Colonic mucosa (tissue), 4 donors: Measurements from ENCODE around the gene INTS12. TPM values are rescaled to one million over a fixed set of nuclear protein-coding genes. Genes with fewer than 3 reads are reported as not detected.

Experiments used
- DNase-seq: peaks from one replicate; pipeline ENCODE4 v3.0.0-alpha.2; 2020
- H3K27ac ChIP-seq: fragments of 200-600 bp; one replicate; pipeline ENCODE4 v1.8.0; 2021
- H3K27me3 ChIP-seq: fragments of 200-600 bp; one replicate; pipeline ENCODE4 v1.8.0; 2021
- H3K36me3 ChIP-seq: fragments of 200-600 bp; one replicate; pipeline ENCODE4 v1.8.0; 2021
- H3K4me1 ChIP-seq: fragments of 200-600 bp; one replicate; pipeline ENCODE4 v1.8.0; 2021; ENCODE audit warnings: mild to moderate bottlenecking
- H3K4me3 ChIP-seq: fragments of 200-600 bp; one replicate; pipeline ENCODE4 v1.8.0; 2021
- H3K9ac ChIP-seq, 2 donors: one replicate each; pipeline ENCODE4 v1.7.0; 2013; ENCODE audit warnings: control low read depth in 2 of 2, low read depth in 2 of 2, low read length in 2 of 2
- H3K9me3 ChIP-seq: fragments of 200-600 bp; one replicate; pipeline ENCODE4 v1.8.0; 2021
- CTCF ChIP-seq: fragments of 200-600 bp; IDR thresholded peaks from one replicate; pipeline ENCODE4 v1.8.0; 2022; ENCODE audit warnings: antibody characterized with exemption, mild to moderate bottlenecking
- intact Hi-C: fragments of 100-400 bp; cut with DNase I; formaldehyde crosslinking; loops from one replicate; pipeline ENCODE4 v1.14.1; 2022
- total RNA-seq, 2 donors: library from RNA; stranded (reverse); fragmentation: NEBNext Ultra II Directional in 1 of 2; extraction: Animal tissue kit (Norgen Biotek cat#: 25700) in 1 of 2; gene quantifications; one replicate each; pipeline ENCODE4 v1.2.1, GENCODE V29; 2021
- donor health status: healthy.
- donor health status: DM: no; HTN: no; CAD: no.
- donor health status: DM: no; HTN: no; CAD: no.

INTS12 gene
- 10 to 100 TPM; 14.1 to 18.0 TPM for total RNA-seq

- Histone ChIP-seq H3K9ac (peak within 1 kb of the TSS; percentile 83 to 90), H3K4me1 (peaks cover 6% of the 10 kb centered on the region), H3K4me3 (peak within 1 kb of the TSS; percentile 97), H3K9me3 (no peaks in the 10 kb centered on the region), H3K27me3 (no peaks in the 10 kb centered on the region), H3K36me3 (no peaks in the 10 kb centered on the region), H3K27ac (peak within 1 kb of the TSS; percentile 89)
- peak; percentile 96 for DNase-seq
- intact Hi-C loops: loop anchor here (10.0 kb wide), 1 partner anchor 184 kb away; no protein-coding TSS in a partner anchor
- TF ChIP-seq CTCF: no peak
These were observed at the start of gene INTS12, which contains the start of gene GSTCD for GRCh38 chr4:105708181-105709080. TSS of gene INTS12 (minus strand) at chr4:105708689. CDS start at chr4:105700005, 8,684 bp downstream. TSS of gene GSTCD (plus strand) at chr4:105708784. CDS start at chr4:105717614, 8,830 bp downstream.

GRCh38 chr4:105755375-105755774 is 46.9 kb upstream of the INTS12 start:
- Histone ChIP-seq H3K27me3 (no peaks in the 10 kb centered on the region), H3K36me3 (no peaks in the 10 kb centered on the region), H3K9me3 (no peaks in the 10 kb centered on the region), H3K4me3 (no peak overlapping the region), H3K27ac (no peak overlapping the region), H3K9ac (no peak overlapping the region), H3K4me1 (no peaks in the 10 kb centered on the region)
- intact Hi-C loops: no loop called here
- no peak for DNase-seq
- no peak for TF ChIP-seq CTCF

GRCh38 chr4:105753361-105753760 is 44.9 kb upstream of the INTS12 start:
- H3K4me3 ChIP-seq: no peak overlapping the region
- intact Hi-C loops: no loop called here
- H3K9ac ChIP-seq: no peak overlapping the region
- no peaks in the 10 kb centered on the region for H3K4me1 ChIP-seq
- H3K27me3 ChIP-seq: no peaks in the 10 kb centered on the region
- TF ChIP-seq CTCF: no peak
- no peak overlapping the region for H3K27ac ChIP-seq
- no peak for DNase-seq
- no peaks in the 10 kb centered on the region for H3K36me3 ChIP-seq
- no peaks in the 10 kb centered on the region for H3K9me3 ChIP-seq

- no peak for DNase-seq
- Histone ChIP-seq H3K9me3 (no peaks in the 10 kb centered on the region), H3K4me3 (no peak overlapping the region), H3K4me1 (no peaks in the 10 kb centered on the region), H3K36me3 (no peaks in the 10 kb centered on the region), H3K9ac (no peak overlapping the region), H3K27me3 (no peaks in the 10 kb centered on the region), H3K27ac (no peak overlapping the region)
- intact Hi-C loops: no loop called here
- TF ChIP-seq CTCF: no peak
These were observed 43.3 kb upstream of the INTS12 start for GRCh38 chr4:105751718-105752299.

- intact Hi-C loops: no loop called here
- no peak for DNase-seq
- no peaks in the 10 kb centered on the region for H3K27me3 ChIP-seq
- no peak overlapping the region for H3K4me3 ChIP-seq
- H3K9ac ChIP-seq: no peak overlapping the region
- no peaks in the 10 kb centered on the region for H3K4me1 ChIP-seq
- H3K27ac ChIP-seq: no peak overlapping the region
- TF ChIP-seq CTCF: no peak
- no peaks in the 10 kb centered on the region for H3K9me3 ChIP-seq
- no peaks in the 10 kb centered on the region for H3K36me3 ChIP-seq
These were observed 39.7 kb upstream of the INTS12 start for GRCh38 chr4:105748222-105748621.
